Nephron (organoid): Measurements from ENCODE around the gene MC2R.

Experiments used
- H3K27ac Mint-ChIP-seq, 3 experiments: 2 replicates each; pipeline ENCODE4 v1.8.0; 2020; ENCODE audit warnings: mixed read lengths in 3 of 3, mild to moderate bottlenecking in 2 of 3, moderate library complexity in 1 of 3
- H3K27me3 Mint-ChIP-seq: 2 replicates; pipeline ENCODE4 v1.8.0; 2021; ENCODE audit warnings: low read depth, mild to moderate bottlenecking, moderate library complexity, mixed read lengths
- H3K36me3 Mint-ChIP-seq: 2 replicates; pipeline ENCODE4 v1.8.0; 2020; ENCODE audit warnings: low read depth, mixed read lengths
- H3K4me1 Mint-ChIP-seq: 2 replicates; pipeline ENCODE4 v1.8.0; 2020; ENCODE audit warnings: mixed read lengths
- H3K4me3 Mint-ChIP-seq, 3 experiments: 2 replicates each; pipeline ENCODE4 v1.8.0; 2020; ENCODE audit warnings: mild to moderate bottlenecking in 3 of 3, mixed read lengths in 3 of 3, moderate library complexity in 2 of 3
- H3K9me3 Mint-ChIP-seq: 2 replicates; pipeline ENCODE4 v1.8.0; 2020; ENCODE audit warnings: mixed read lengths
- CTCF ChIP-seq, 3 experiments: fragments of 200-600 bp; sonication (generic); IDR thresholded peaks; one replicate each; pipeline ENCODE4 v1.5.0; 2021; ENCODE audit warnings: antibody characterized with exemption in 3 of 3; ENCODE audit not compliant: unreplicated experiment in 3 of 3

Gene MC2R

GRCh38 chr18:13916559-13916958, 1.2 kb upstream of the MC2R start:
- Mint-ChIP-seq H3K4me3 (no peak overlapping the region), H3K27ac (no peak overlapping the region), H3K9me3 (no peaks in the 10 kb centered on the region), H3K36me3 (no peaks in the 10 kb centered on the region), H3K4me1 (peaks cover 7% of the 10 kb centered on the region), H3K27me3 (peaks cover 15% of the 10 kb centered on the region)
- no peak for TF ChIP-seq CTCF (IDR thresholded peaks at IDR 0.05; ENCODE audit: unreplicated experiment in 3 of 3)

- Mint-ChIP-seq H3K4me3 (no peak overlapping the region), H3K27ac (no peak overlapping the region), H3K36me3 (no peaks in the 10 kb centered on the region), H3K9me3 (no peaks in the 10 kb centered on the region), H3K4me1 (peaks cover 7% of the 10 kb centered on the region), H3K27me3 (peaks cover 15% of the 10 kb centered on the region)
- TF ChIP-seq CTCF (IDR thresholded peaks at IDR 0.05; ENCODE audit: unreplicated experiment in 3 of 3) = no peak
Measured at GRCh38 chr18:13915995-13916431, 677 bp upstream of the MC2R start.

GRCh38 chr18:13914756-13915155, 580 bp downstream of the MC2R start:
- peaks cover 12% of the 10 kb centered on the region for H3K27me3 Mint-ChIP-seq
- H3K27ac Mint-ChIP-seq = no peak overlapping the region

GRCh38 chr18:13914170-13914569, 1.2 kb downstream of the MC2R start:
- H3K36me3 Mint-ChIP-seq = no peaks in the 10 kb centered on the region
- peaks cover 12% of the 10 kb centered on the region for H3K27me3 Mint-ChIP-seq
- peaks cover 7% of the 10 kb centered on the region for H3K4me1 Mint-ChIP-seq
- H3K4me3 Mint-ChIP-seq = no peak overlapping the region
- TF ChIP-seq CTCF (IDR thresholded peaks at IDR 0.05; ENCODE audit: unreplicated experiment in 3 of 3) = no peak
- no peak overlapping the region for H3K27ac Mint-ChIP-seq
- H3K9me3 Mint-ChIP-seq = no peaks in the 10 kb centered on the region

More at GRCh38 chr18:13914756-13915155, 580 bp downstream of the MC2R start:
- no peaks in the 10 kb centered on the region for H3K36me3 Mint-ChIP-seq
- no peaks in the 10 kb centered on the region for H3K9me3 Mint-ChIP-seq
- H3K4me3 Mint-ChIP-seq = no peak overlapping the region
- H3K4me1 Mint-ChIP-seq = peaks cover 7% of the 10 kb centered on the region
- TF ChIP-seq CTCF (IDR thresholded peaks at IDR 0.05; ENCODE audit: unreplicated experiment in 3 of 3) = no peak

GRCh38 chr18:13913205-13913604, 2.1 kb downstream of the MC2R start:
- Mint-ChIP-seq H3K36me3 (no peaks in the 10 kb centered on the region), H3K4me1 (peaks cover 7% of the 10 kb centered on the region), H3K4me3 (no peak overlapping the region), H3K27me3 (peaks cover 7% of the 10 kb centered on the region), H3K9me3 (no peaks in the 10 kb centered on the region), H3K27ac (no peak overlapping the region)
- no peak for TF ChIP-seq CTCF (IDR thresholded peaks at IDR 0.05; ENCODE audit: unreplicated experiment in 3 of 3)

GRCh38 chr18:13912601-13913000, 2.7 kb downstream of the MC2R start:
- Mint-ChIP-seq H3K9me3 (no peaks in the 10 kb centered on the region), H3K4me1 (peaks cover 7% of the 10 kb centered on the region), H3K36me3 (no peaks in the 10 kb centered on the region), H3K27ac (no peak overlapping the region), H3K27me3 (peaks cover 7% of the 10 kb centered on the region), H3K4me3 (no peak overlapping the region)
- TF ChIP-seq CTCF (IDR thresholded peaks at IDR 0.05; ENCODE audit: unreplicated experiment in 3 of 3) = no peak
